Measurements from ENCODE around the gene BARHL2.

The BARHL2 gene

GRCh38 chr1:90729504-90730242, 12.6 kb upstream of the BARHL2 start:
- in situ Hi-C loops (cut with MboI; ENCODE audit: low pct_unique_long_range_greater_than_20kb, low sequenced_read_pairs, unreplicated experiment): loop anchor here (10.0 to 25.0 kb wide), 2 partner anchors 105 to 233 kb away; no protein-coding TSS in a partner anchor
- TF ChIP-seq, protein P1, sequence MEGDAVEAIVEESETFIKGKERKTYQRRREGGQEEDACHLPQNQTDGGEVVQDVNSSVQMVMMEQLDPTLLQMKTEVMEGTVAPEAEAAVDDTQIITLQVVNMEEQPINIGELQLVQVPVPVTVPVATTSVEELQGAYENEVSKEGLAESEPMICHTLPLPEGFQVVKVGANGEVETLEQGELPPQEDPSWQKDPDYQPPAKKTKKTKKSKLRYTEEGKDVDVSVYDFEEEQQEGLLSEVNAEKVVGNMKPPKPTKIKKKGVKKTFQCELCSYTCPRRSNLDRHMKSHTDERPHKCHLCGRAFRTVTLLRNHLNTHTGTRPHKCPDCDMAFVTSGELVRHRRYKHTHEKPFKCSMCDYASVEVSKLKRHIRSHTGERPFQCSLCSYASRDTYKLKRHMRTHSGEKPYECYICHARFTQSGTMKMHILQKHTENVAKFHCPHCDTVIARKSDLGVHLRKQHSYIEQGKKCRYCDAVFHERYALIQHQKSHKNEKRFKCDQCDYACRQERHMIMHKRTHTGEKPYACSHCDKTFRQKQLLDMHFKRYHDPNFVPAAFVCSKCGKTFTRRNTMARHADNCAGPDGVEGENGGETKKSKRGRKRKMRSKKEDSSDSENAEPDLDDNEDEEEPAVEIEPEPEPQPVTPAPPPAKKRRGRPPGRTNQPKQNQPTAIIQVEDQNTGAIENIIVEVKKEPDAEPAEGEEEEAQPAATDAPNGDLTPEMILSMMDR (IDR thresholded peaks at IDR 0.05; ENCODE audit: extremely low read depth, insufficient read depth, missing control alignments): peak; percentile 43
- DNase-seq (ENCODE audit: low spot score): peak; percentile 58

DNA sequence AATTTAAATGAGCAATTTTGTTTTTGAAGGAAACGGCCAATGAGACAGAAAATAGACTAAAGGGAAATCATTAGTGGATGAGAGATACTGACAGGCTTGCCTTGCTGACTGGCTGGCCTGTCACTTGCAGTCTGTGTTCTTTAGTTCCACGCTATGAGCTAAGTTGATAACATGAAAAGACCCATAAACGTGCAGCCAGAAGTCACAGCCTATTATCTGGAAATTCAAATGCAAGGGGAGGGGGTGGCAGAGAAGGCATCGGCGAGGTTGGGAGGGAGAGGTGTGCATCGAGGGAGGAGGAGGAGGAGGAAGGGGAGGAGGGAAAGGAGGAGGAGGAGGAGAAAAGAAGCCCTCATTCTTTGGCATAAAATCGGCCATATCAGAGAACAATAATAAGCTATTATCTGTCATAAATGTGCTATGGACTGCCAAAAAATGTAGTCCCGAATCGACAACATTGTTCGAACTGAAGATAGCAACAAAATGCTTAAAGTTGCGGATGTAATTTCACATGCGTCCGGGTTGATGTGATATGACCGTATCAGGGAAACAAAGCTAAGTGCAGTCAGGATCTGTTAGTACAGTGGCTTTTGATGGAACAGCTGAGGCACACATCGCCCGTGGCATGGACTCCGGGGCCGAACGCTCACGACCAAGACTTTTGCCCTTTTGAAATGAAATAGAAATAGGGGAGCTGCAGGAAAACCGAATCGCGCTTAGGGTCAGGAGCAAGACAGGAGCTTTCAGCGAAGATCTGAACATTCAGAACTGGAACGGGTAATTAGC, 11.6 kb upstream of the BARHL2 start:
- peak; percentile 17 for DNase-seq (ENCODE audit: low spot score)
- in situ Hi-C loops (cut with MboI; ENCODE audit: low pct_unique_long_range_greater_than_20kb, low sequenced_read_pairs, unreplicated experiment): loop anchor here (10.0 to 25.0 kb wide), 2 partner anchors 106 to 234 kb away; no protein-coding TSS in a partner anchor
- TF ChIP-seq, protein P1 (IDR thresholded peaks at IDR 0.05; ENCODE audit: extremely low read depth, insufficient read depth, missing control alignments): no peak

DNA sequence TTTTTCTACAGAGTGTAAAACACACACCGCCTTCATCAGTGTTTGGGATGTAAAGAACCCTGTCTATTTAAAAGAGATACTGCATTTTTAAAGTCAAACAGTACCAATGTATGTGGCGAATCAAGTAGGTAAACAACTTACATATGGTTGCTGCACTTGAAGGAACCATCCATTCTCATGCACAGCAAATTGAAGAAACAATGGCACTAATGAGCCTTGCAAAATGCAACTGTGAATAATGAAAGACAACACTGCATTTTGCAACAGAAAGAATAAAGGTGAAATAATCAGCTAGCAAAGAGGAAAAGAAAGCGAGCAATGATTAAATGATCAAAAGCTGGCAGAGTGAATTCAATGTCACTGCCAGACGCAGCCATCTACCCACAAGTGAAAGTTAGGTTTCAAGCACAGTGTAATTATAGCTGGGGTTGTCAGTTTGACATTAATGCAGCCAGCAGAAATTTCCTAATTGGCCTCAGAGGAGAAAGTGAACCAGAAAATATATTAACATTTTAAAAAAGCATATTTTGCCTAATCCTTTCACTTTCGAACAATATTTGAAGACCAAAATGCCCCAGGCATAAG, 10.9 kb upstream of the BARHL2 start:
- in situ Hi-C loops (cut with MboI; ENCODE audit: low pct_unique_long_range_greater_than_20kb, low sequenced_read_pairs, unreplicated experiment): loop anchor here (10.0 to 25.0 kb wide), 2 partner anchors 107 to 234 kb away; no protein-coding TSS in a partner anchor
- TF ChIP-seq, protein P1 (IDR thresholded peaks at IDR 0.05; ENCODE audit: extremely low read depth, insufficient read depth, missing control alignments): no peak
- DNase-seq (ENCODE audit: low spot score): peak; percentile 8

GRCh38 chr1:90726986-90727480, 9.9 kb upstream of the BARHL2 start:
- DNase-seq (ENCODE audit: low spot score): peak; percentile 16
- TF ChIP-seq, protein P1 (IDR thresholded peaks at IDR 0.05; ENCODE audit: extremely low read depth, insufficient read depth, missing control alignments): no peak
- in situ Hi-C loops (cut with MboI; ENCODE audit: low pct_unique_long_range_greater_than_20kb, low sequenced_read_pairs, unreplicated experiment): loop anchor here (10.0 to 25.0 kb wide), 2 partner anchors 108 to 235 kb away; no protein-coding TSS in a partner anchor

DNA sequence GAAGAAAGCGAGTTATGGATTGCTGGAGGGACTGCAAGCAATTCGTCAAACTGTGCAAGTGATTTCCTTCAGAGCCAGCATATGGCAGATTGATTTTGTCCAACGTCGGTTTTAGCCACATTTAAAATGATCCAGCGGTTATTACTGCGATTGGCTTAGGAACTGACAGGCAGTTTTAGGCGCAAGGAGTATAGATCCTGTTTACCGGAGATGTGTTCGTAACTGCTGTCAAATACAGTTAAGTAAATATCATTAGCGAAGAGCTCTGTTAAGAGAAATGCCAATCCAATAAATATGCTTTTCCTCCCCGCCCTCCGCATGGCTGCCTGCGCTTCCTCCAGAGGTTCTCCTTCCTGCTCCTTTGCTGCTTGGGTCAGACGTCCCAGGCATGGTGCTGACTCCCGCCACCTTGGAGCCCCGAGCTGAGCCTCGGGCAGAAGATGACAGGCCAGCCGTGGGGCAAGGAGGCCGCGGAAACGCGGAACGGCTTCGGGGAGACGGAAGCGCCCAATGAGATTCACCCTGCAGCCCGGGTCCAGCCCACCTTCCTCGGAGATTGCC, 9.4 kb upstream of the BARHL2 start:
- in situ Hi-C loops (cut with MboI; ENCODE audit: low pct_unique_long_range_greater_than_20kb, low sequenced_read_pairs, unreplicated experiment): loop anchor here (10.0 to 25.0 kb wide), 2 partner anchors 108 to 236 kb away; no protein-coding TSS in a partner anchor
- TF ChIP-seq, protein P1 (IDR thresholded peaks at IDR 0.05; ENCODE audit: extremely low read depth, insufficient read depth, missing control alignments): no peak
- peak; percentile 13 for DNase-seq (ENCODE audit: low spot score)

Data from GM13977 (cell line).